Naive thymus-derived CD4-positive, alpha-beta T cell (primary cell): Measurements from ENCODE around the gene ESYT3. TPM values are rescaled to one million over a fixed set of nuclear protein-coding genes. Genes with fewer than 3 reads are reported as not detected.

ENCODE experiments used
- ATAC-seq: fragments of 150-1000 bp; cut with Tn5 transposase; 2 replicates; pipeline ENCODE4 v1.10.0; 2021; ENCODE audit warnings: mild to moderate bottlenecking, moderate library complexity
- CTCF ChIA-PET: fragments of 350-600 bp; sonication (Branson Sonifier 250); formaldehyde crosslinking; loops from one replicate; lab custom pipeline; 2021; ENCODE audit warnings: antibody characterized with exemption; lab: Charles Lee
- POLR2A ChIA-PET: fragments of 350-600 bp; sonication (Branson Sonifier 250); formaldehyde crosslinking; loops from one replicate; lab custom pipeline; 2021; ENCODE audit warnings: antibody characterized with exemption, inconsistent platforms; lab: Charles Lee
- DNase-seq, 9 donors: peaks; one replicate each; pipeline versions ENCODE4 v3.0.0 to v3.0.0-alpha.2; 2020 to 2022; ENCODE audit warnings: mixed read lengths in 1 of 9
- H3K27ac ChIP-seq: one replicate; pipeline ENCODE4 v1.7.0; 2013; ENCODE audit warnings: mild to moderate bottlenecking, low read depth, low read length, moderate library complexity
- H3K27me3 ChIP-seq, 2 donors: one replicate each; pipeline ENCODE4 v1.7.0; 2013; ENCODE audit warnings: low read length in 2 of 2, mild to moderate bottlenecking in 2 of 2, moderate library complexity in 2 of 2; ENCODE audit not compliant: control insufficient read depth in 2 of 2, insufficient read depth in 2 of 2
- H3K36me3 ChIP-seq, 3 experiments: 1 replicate in 2 of 3; 2 replicates in 1 of 3; pipeline ENCODE4 v1.7.0; 2013; ENCODE audit warnings: low read length in 3 of 3, mild to moderate bottlenecking in 3 of 3, moderate library complexity in 1 of 3; ENCODE audit not compliant: insufficient read depth in 3 of 3, control insufficient read depth in 2 of 3
- H3K4me1 ChIP-seq, 2 donors: one replicate each; pipeline ENCODE4 v1.7.0; 2013; ENCODE audit warnings: low read length in 2 of 2, mild to moderate bottlenecking in 2 of 2, moderate library complexity in 1 of 2; ENCODE audit not compliant: control insufficient read depth in 2 of 2, insufficient read depth in 2 of 2
- H3K4me3 ChIP-seq: 2 replicates; pipeline ENCODE4 v1.7.0; 2013; ENCODE audit warnings: mild to moderate bottlenecking, low read length
- H3K9me3 ChIP-seq, 3 experiments: 1 replicate in 2 of 3; 2 replicates in 1 of 3; pipeline ENCODE4 v1.7.0; 2013; ENCODE audit warnings: low read length in 3 of 3; ENCODE audit not compliant: control insufficient read depth in 2 of 3
- H3K27ac Mint-ChIP-seq, 9 donors: one replicate each; pipeline ENCODE4 v1.8.0; 2020 to 2022; ENCODE audit warnings: mixed read lengths in 9 of 9, mild to moderate bottlenecking in 8 of 9, moderate library complexity in 5 of 9, inconsistent platforms in 2 of 9
- H3K27me3 Mint-ChIP-seq, 5 donors: one replicate each; pipeline ENCODE4 v1.8.0; 2021 to 2022; ENCODE audit warnings: mixed read lengths in 5 of 5, mild to moderate bottlenecking in 1 of 5
- H3K36me3 Mint-ChIP-seq, 5 donors: one replicate each; pipeline ENCODE4 v1.8.0; 2020 to 2022; ENCODE audit warnings: mixed read lengths in 5 of 5, mild to moderate bottlenecking in 3 of 5, inconsistent platforms in 1 of 5
- H3K4me1 Mint-ChIP-seq, 7 donors: one replicate each; pipeline ENCODE4 v1.8.0; 2020 to 2022; ENCODE audit warnings: mixed read lengths in 7 of 7, mild to moderate bottlenecking in 3 of 7, inconsistent platforms in 1 of 7
- H3K4me3 Mint-ChIP-seq, 10 donors: one replicate each; pipeline ENCODE4 v1.8.0; 2020 to 2022; ENCODE audit warnings: mild to moderate bottlenecking in 10 of 10, mixed read lengths in 10 of 10, moderate library complexity in 6 of 10, inconsistent platforms in 2 of 10
- H3K9me3 Mint-ChIP-seq, 11 donors: one replicate each; pipeline ENCODE4 v1.8.0; 2020 to 2022; ENCODE audit warnings: mixed read lengths in 11 of 11, mild to moderate bottlenecking in 4 of 11, inconsistent platforms in 1 of 11, moderate library complexity in 1 of 11
- intact Hi-C, 2 donors: fragments of 100-400 bp; cut with micrococcal nuclease; formaldehyde crosslinking; loops; one replicate each; pipeline ENCODE4 v1.15.1; 2023
- polyA plus RNA-seq, 2 donors: library from polyadenylated mRNA; unstranded; fragments of 300-500 nt; fragmentation: Illumina TruSeq; gene quantifications; one replicate each; pipeline ENCODE4 v1.2.3, GENCODE V29; 2021
- total RNA-seq, 6 experiments: library from RNA in 5 of 6; stranded (reverse) in 5 of 6; gene quantifications; 1 replicate in 5 of 6; 2 replicates in 1 of 6; pipeline ENCODE4 v1.2.3 and lab custom pipeline; 2021 to 2026

Gene ESYT3, protein sequence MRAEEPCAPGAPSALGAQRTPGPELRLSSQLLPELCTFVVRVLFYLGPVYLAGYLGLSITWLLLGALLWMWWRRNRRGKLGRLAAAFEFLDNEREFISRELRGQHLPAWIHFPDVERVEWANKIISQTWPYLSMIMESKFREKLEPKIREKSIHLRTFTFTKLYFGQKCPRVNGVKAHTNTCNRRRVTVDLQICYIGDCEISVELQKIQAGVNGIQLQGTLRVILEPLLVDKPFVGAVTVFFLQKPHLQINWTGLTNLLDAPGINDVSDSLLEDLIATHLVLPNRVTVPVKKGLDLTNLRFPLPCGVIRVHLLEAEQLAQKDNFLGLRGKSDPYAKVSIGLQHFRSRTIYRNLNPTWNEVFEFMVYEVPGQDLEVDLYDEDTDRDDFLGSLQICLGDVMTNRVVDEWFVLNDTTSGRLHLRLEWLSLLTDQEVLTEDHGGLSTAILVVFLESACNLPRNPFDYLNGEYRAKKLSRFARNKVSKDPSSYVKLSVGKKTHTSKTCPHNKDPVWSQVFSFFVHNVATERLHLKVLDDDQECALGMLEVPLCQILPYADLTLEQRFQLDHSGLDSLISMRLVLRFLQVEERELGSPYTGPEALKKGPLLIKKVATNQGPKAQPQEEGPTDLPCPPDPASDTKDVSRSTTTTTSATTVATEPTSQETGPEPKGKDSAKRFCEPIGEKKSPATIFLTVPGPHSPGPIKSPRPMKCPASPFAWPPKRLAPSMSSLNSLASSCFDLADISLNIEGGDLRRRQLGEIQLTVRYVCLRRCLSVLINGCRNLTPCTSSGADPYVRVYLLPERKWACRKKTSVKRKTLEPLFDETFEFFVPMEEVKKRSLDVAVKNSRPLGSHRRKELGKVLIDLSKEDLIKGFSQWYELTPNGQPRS
- total RNA-seq (under 1 TPM in 2 of 5 experiments, not detected in 3; 0.32 to 0.41 TPM), polyA plus RNA-seq (under 1 TPM in 1 of 2 donors, not detected in 1; 0.14 TPM), total RNA-seq (lab: John Stamatoyannopoulos, UW) (not detected)

DNA sequence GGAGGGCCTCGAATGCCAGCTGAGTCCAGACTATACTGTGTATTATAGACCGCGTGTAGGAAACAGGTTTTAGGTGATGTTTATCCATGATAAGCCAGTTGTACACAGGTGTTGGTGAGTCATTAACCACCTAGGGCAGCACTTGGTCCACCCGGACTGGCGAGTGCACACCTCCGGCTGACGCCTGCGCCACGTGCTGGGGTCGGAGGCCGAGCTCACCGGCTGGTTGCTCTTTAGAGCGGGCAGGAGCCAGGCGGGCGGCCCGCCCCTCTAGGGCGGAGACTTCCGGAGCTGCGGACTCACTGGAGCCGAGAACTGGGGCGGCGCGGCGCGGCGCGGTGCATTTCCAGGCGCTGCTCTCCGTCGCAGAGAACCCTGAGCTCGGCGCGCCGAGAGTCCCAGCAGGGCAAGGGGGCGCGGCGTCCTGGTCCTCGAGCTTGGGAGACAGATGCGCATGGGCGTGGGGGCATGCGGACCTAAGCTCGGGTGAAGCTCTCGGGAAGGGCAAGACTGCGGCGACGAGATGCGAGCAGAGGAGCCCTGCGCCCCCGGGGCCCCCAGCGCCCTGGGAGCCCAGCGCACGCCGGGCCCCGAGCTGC is at the start of gene ESYT3:
TSS of gene ESYT3 (plus strand) at position 341 of the 599 bp plus-strand sequence. CDS start at position 524, 183 bp downstream.
- Histone ChIP-seq H3K4me3 (peak within 1 kb of the TSS; percentile 37), H3K4me1 (no peaks in the 10 kb centered on the region), H3K9me3 (no peaks in the 10 kb centered on the region), H3K27ac (no peak within 1 kb of the TSS), H3K36me3 (no peaks in the 10 kb centered on the region), H3K27me3 (no peaks in the 10 kb centered on the region)
- intact Hi-C loops, result loop anchor here in 1 of 2 donors (1.0 kb wide), 1 partner anchor 160 kb away; the partner anchor contains the start of gene CEP70
- ATAC-seq (peak; percentile 72), DNase-seq (peak in 4 of 9 donors; percentile 11 to 67 (median 16))
- peaks cover 0 to 2% (median 0%) of the 10 kb centered on the region in 11 donors for H3K9me3 Mint-ChIP-seq
- H3K27ac Mint-ChIP-seq, result peak within 1 kb of the TSS in 2 of 9 donors; percentile 5 to 13
- POLR2A ChIA-PET, result no interaction called here
- peaks cover 40 to 70% (median 61%) of the 10 kb centered on the region in 5 donors for H3K27me3 Mint-ChIP-seq
- H3K4me1 Mint-ChIP-seq, result peaks cover 0 to 20% (median 12%) of the 10 kb centered on the region in 7 donors
- peak within 1 kb of the TSS; percentile 51 to 87 (median 66) for H3K4me3 Mint-ChIP-seq
- CTCF ChIA-PET, result interaction anchor here (0.6 kb wide), 1 partner anchor 502 kb away, joined by 3 read pairs; no protein-coding TSS in a partner anchor
- peaks cover 0 to 5% (median 0%) of the 10 kb centered on the region in 5 donors for H3K36me3 Mint-ChIP-seq

- no peak for DNase-seq
- Mint-ChIP-seq H3K27ac (no peak overlapping the region), H3K9me3 (no peaks in the 10 kb centered on the region)
These were observed 49.4 kb upstream of the ESYT3 start for GRCh38 chr3:138384976-138385375.

DNA sequence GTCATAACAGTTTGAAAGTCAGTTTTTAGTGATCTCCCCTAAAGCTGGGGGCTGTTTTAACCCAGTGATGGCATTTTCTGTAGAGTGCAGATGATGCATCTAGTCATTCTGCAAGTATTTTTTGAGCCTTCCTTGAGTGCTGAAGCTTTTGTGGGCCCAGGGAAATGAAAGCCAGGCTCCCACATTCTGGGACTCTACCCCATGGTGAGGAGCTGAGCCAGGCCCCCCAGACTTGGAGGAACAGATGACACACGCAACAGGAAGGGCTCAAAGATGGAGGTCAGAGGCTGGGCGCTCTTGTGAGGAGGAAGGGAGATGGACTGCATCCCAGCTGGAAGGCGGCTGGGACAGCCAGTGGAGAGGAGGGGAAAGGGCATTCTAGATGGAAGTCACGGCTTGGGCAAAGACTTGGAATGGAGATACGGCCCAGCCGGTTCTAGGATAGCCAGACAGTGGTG is 45.2 kb upstream of the ESYT3 start:
- no peak for ATAC-seq
- Histone ChIP-seq H3K36me3 (no peaks in the 10 kb centered on the region), H3K9me3 (no peaks in the 10 kb centered on the region), H3K27me3 (no peaks in the 10 kb centered on the region), H3K4me3 (no peak overlapping the region), H3K4me1 (no peaks in the 10 kb centered on the region), H3K27ac (no peak overlapping the region)
- no peak overlapping the region for H3K27ac Mint-ChIP-seq
- H3K36me3 Mint-ChIP-seq, result no peaks in the 10 kb centered on the region
- intact Hi-C loops, result no loop called here
- POLR2A ChIA-PET, result no interaction called here
- H3K9me3 Mint-ChIP-seq, result no peaks in the 10 kb centered on the region
- no peak for DNase-seq
- CTCF ChIA-PET, result no interaction called here
- H3K4me3 Mint-ChIP-seq, result no peak overlapping the region
- no peaks in the 10 kb centered on the region for H3K4me1 Mint-ChIP-seq
- H3K27me3 Mint-ChIP-seq, result peaks cover 0 to 22% (median 6%) of the 10 kb centered on the region in 5 donors

More at GRCh38 chr3:138384976-138385375, 49.4 kb upstream of the ESYT3 start:
- Histone ChIP-seq H3K4me3 (no peak overlapping the region), H3K27me3 (no peaks in the 10 kb centered on the region), H3K27ac (no peak overlapping the region), H3K4me1 (no peaks in the 10 kb centered on the region), H3K9me3 (no peaks in the 10 kb centered on the region), H3K36me3 (no peaks in the 10 kb centered on the region)
- intact Hi-C loops, result no loop called here
- ATAC-seq, result no peak
- H3K4me3 Mint-ChIP-seq, result no peak overlapping the region
- peaks cover 0 to 16% (median 4%) of the 10 kb centered on the region in 5 donors for H3K27me3 Mint-ChIP-seq
- ChIA-PET POLR2A (no interaction called here), CTCF (no interaction called here)
- no peaks in the 10 kb centered on the region for H3K4me1 Mint-ChIP-seq
- no peaks in the 10 kb centered on the region for H3K36me3 Mint-ChIP-seq

DNA sequence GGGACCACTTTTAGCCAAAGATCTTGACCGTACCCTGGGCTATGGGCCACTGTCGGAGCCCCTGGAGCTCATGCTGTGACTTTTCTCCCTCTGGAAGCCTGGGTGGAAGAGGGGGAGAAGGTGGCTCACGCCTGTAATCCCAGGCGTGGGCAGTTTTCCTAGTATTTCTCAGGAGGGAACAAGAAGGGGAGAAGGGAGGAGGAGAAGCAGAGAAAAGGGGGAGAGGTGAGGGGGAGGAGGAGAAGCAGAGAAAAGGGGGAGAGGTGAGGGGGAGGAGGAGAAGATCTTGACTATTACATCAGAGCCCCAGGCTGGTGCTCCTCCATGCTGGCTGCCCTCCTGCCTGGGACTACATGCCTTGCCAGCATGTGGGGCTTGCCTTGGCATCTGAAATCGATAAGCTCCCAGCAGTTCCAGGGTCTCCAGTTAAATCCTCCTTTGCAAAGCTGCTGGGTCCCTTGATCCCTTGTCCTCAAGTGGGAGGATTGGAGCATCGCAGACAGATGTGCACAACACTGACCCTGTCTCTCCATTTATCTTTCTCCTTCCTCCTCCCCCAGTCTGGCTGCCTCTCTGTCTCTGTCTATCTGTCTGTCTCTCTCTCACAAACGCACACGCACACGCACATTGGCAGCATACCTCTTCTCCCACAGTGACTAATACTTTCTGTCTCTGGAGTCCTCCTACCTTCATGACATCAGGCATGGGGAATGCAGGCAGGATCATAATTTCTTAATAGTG is 44.4 kb upstream of the ESYT3 start:
- H3K4me1 ChIP-seq, result no peaks in the 10 kb centered on the region
- peaks cover 0 to 17% (median 4%) of the 10 kb centered on the region in 5 donors for H3K27me3 Mint-ChIP-seq
- no peaks in the 10 kb centered on the region for H3K36me3 Mint-ChIP-seq
- no peaks in the 10 kb centered on the region for H3K36me3 ChIP-seq
- no peaks in the 10 kb centered on the region for H3K9me3 ChIP-seq
- H3K27ac ChIP-seq, result no peak overlapping the region
- CTCF ChIA-PET, result interaction anchor here (0.7 kb wide), 1 partner anchor 1608 kb away, joined by 3 read pairs; no protein-coding TSS in a partner anchor
- intact Hi-C loops, result no loop called here
- DNase-seq, result no peak
- no peak overlapping the region for H3K27ac Mint-ChIP-seq
- H3K4me1 Mint-ChIP-seq, result no peaks in the 10 kb centered on the region
- no peak overlapping the region for H3K4me3 ChIP-seq
- H3K4me3 Mint-ChIP-seq, result no peak overlapping the region
- POLR2A ChIA-PET, result no interaction called here
- no peaks in the 10 kb centered on the region for H3K9me3 Mint-ChIP-seq
- no peaks in the 10 kb centered on the region for H3K27me3 ChIP-seq
- no peak for ATAC-seq

DNA sequence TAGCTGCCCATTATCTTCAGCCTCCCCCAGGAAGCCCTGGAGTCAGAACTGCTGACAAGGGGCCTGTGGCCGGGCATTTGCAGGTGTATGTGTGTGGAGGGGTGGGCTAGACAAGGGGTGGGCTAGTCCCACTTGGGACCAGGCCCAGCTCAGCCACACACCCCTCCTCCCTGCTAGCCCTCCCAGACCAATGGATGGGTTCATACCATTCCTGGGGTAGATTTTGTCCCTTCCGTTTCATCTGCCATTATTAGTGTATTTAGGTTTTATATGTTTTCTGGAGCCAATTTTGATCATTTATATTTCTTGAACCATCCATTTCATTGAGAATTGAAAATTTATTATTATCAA is 43.9 kb upstream of the ESYT3 start:
- Mint-ChIP-seq H3K4me1 (no peaks in the 10 kb centered on the region), H3K27ac (no peak overlapping the region), H3K4me3 (no peak overlapping the region), H3K27me3 (peaks cover 0 to 17% (median 4%) of the 10 kb centered on the region in 5 donors), H3K9me3 (no peaks in the 10 kb centered on the region), H3K36me3 (no peaks in the 10 kb centered on the region)
- ATAC-seq (no peak), DNase-seq (no peak)
- intact Hi-C loops, result no loop called here
- H3K4me1 ChIP-seq, result no peaks in the 10 kb centered on the region
- POLR2A ChIA-PET, result no interaction called here
- CTCF ChIA-PET, result interaction anchor here (0.7 kb wide), 1 partner anchor 1608 kb away, joined by 3 read pairs; no protein-coding TSS in a partner anchor
- no peaks in the 10 kb centered on the region for H3K9me3 ChIP-seq
- no peaks in the 10 kb centered on the region for H3K27me3 ChIP-seq
- H3K27ac ChIP-seq, result no peak overlapping the region
- no peak overlapping the region for H3K4me3 ChIP-seq
- no peaks in the 10 kb centered on the region for H3K36me3 ChIP-seq
